DMS 273 treated with DMSO at 0.1 percent for 48 hours (cell line): Measurements from ENCODE around the gene CUX1.
"Not testable (repeated sequence)": the region's sequence is repeated elsewhere in the genome, so short reads cannot be mapped to it uniquely, and the experiment has no call there.

Experiments
- DNase-seq: peaks from one replicate; lab custom pipeline; 2025; lab: John Stamatoyannopoulos, UW

The CUX1 gene

GRCh38 chr7:101826081-101826835 lies 8.8 kb downstream of the CUX1 start:
- no peak for DNase-seq

- no peak for DNase-seq
These were observed 11.0 kb downstream of the CUX1 start for GRCh38 chr7:101828301-101829020.

DNA sequence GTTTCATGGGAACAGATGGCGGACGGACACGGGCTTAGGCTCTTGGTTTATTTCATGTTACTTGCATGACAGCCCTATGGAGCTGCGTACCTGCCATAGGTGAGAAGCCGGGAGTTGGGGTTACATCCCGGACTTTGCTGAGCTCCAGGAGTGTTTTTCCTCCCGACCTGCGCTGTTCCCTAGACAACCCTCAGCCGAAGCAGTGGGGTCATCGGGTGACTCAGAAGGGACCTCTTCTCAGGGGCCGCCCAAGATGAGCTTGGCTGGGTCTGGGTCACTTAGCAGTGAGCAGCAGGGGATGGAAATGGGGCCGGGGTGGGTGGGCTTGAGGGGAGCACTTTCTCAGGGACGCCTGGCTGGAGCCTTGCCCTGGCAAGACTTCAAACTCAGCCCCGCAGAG lies 11.9 kb downstream of the CUX1 start:
- no peak for DNase-seq

DNA sequence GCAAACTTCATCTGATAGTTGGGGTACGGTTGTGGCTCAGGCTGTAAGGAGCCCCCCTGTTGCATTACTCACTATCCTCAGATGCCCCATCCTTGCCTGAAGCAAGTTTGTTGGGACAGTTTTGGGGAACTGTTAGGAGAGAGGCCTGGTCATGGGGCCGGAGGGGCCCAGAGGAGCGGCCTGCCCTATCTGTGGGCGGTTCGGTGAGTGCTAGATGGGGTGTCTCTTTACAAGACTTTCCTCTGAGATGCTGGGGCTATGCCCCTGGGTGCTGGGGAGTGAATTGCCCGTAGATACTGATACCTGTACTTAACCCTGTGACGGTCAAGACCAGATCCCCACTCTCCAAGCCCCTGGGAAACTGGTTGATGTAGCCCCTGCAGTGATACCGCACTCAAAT lies 12.4 kb downstream of the CUX1 start:
- DNase-seq, result no peak

DNA sequence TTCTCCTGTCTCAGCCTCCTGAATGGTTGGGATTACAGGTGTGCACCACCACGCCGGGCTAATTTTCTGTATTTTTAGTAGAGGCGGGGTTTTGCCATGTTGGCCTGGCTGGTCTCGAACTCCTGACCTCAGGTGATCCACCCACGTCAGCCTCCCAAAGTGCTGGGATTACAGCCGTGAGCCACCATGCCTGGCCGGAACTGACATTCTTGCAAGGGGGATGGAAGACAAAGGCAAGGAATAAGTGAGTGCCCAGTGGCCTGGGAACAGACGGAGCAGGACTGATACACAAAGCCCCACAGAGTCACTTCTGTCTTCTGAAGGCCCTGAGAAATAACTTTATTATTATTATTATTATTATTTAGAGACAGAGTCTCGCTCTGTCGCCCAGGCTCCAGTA lies 14.0 kb downstream of the CUX1 start:
- DNase-seq, result not testable (repeated sequence)

DNA sequence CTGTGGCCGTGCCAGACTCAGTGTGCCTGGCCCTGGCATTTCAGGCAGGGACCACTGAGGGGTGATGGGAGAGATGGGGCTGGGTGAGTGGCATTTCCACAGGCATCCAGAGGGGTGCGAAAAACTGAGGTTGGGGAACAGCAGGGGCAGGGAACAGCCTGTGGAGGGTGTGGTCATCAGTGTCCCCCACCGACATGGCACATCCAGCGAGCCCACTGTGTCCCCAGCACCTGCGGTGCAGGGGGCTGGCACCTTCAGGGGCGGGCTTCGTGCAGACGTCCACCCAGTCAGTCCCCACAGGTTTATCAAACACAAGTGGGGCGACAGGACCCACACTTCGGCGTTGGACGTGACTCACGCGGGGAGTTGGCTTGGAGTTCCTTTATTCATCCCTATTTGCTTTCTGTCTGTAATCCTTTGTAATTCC lies 14.8 kb downstream of the CUX1 start:
- DNase-seq, result no peak

DNA sequence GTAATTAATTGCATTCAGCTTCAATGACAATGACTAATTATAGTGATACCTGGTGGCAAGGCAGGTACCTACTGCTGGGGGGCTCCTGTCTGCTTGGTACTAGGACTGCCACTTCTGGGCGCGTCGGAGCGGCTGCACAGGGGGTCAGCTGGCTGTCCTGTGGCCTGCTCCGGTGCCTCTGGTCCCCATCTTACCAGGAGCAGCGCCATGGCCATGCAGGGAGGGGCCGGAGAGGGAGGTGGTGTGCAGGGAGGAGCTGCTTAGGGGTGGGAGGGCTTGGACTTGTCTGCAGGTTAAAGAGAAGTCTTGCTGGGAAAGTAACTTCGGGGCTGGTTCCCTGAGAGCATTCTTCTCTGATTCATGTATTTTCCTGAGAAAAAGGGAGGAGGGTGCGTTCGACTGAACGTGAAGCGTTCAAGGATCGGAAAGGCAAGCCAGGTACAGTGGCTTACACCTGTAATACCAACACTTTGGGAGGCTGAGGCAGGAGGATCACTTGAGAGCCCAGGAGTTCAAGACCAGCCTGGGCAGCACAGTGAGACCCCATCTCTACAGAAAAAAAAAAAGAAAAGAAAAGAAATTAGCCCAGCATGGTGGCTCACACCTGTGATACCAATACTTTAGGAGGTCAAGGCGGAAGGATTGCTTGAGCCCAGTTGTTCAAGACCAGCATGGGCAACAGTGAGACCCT lies 15.4 kb downstream of the CUX1 start:
- DNase-seq, result no peak

DNA sequence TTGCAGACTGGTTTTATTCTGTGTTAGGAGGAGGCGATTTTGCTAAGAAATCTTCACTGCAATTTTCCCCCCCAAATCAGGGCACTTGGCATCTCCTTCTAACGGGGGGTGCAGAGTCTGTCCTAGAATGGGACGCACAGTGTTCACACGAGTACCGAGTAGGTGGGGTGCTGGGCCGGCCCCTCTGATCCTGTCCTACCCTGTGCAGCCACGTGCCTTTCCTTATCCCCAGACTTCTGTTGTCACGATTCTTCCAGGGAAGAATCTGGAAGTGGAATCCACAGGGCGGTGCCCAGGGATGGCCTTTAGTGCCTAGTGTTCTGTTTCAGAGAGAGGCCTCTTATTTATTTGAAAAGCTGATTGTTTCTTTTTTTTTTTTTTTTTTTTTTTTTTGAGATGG lies 16.4 kb downstream of the CUX1 start:
- no peak for DNase-seq

- no peak for DNase-seq
These were observed 17.7 kb downstream of the CUX1 start for GRCh38 chr7:101835136-101835535.

GRCh38 chr7:101837433-101837832 lies 20.0 kb downstream of the CUX1 start:
- not testable (repeated sequence) for DNase-seq

GRCh38 chr7:101838837-101839483 lies 21.5 kb downstream of the CUX1 start:
- no peak for DNase-seq

DNA sequence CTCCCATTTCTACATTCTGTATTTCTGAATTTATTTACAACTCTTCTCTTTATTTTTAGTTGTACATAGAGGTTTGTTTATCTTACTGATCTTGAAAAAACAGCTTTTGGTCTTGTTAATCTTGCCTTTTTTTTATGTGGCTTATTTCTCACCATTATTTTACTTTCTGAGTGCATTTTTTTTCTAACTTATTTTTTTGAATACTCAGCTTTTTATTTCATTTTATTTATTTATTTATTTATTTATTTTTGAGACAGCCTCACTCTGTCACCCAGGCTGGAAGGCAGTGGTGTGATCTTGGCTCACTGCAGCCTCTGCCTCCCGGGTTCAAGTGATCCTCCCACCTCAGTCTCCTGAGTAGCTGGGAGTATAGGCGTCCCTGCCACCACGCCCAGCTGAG lies 23.9 kb downstream of the CUX1 start:
- no peak for DNase-seq

- no peak for DNase-seq
These were observed 26.2 kb downstream of the CUX1 start for GRCh38 chr7:101843293-101844271.

DNA sequence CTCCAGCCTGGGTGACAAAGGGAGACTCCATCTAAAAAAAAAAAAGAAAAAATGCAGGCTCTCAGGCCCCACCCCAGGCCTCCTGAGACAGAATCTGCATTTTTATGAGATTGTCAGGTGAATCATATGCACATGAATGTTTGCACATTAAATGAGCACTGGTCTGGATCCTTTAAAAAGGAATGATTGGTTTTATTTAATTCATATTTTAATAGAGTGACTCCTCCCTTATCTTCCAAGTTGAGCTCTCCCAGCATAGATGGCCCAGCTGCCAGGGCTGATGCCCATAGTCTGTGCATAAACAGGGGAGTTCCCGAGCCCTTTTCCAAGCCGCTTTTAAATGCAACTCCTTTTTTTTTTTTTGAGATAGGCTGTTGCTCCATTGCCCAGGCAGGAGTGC lies 28.5 kb downstream of the CUX1 start:
- no peak for DNase-seq

DNA sequence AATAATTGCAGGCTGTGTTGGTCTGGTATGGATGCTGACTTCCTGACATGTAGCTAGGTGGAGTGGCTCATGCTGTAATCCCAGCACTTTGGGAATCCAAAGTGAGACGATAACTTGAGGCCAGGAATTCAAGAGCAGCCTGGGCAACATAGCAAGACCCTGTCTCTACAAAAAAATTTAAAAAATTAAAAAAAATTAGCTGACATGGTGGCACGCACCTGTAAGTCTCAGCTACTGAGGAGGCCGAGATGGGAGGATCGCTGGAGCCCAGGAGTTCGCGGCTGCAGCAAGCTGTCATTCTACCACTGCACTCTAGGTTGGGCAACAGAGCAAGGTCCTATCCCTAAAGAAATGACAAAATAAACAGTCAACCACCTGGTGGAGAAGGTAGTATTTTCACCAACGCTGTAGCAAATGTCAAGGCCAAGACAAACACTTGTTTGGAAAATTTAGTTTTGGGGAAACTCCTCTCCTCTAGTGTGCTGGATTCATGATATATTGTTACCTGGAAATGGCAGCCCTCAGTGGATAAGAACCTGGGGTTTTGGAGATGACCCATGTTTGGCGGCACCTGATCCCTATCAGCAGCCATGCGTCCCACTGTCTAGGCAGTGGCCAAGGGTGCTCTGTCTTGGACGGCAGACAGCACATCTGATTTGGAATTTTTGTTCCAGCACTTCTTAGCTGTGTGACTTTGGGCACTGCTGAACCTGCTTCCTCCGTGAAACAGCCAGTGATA lies 29.5 kb downstream of the CUX1 start:
- DNase-seq, result no peak

- no peak for DNase-seq
These were observed 31.0 kb downstream of the CUX1 start for GRCh38 chr7:101848208-101848951.

DNA sequence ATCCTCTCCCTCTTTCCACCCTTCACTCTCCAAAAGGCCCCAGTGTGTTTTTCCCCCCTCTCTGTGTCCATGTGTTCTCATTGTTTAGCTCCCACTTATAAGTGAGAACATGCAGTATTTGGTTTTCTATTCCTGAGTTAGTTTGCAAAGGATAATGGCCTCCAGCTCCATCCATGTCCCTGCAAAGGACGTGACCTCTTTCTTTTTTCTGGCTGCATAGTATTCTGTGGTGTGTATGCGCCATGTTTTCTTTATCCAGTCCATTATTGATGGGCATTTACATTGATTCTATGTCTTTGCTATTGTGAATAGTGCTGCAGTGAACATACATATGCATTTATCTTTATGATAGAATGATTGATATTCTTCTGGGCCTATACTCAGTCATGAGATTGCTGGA lies 31.9 kb downstream of the CUX1 start:
- not testable (repeated sequence) for DNase-seq

- not testable (repeated sequence) for DNase-seq
These were observed 34.9 kb downstream of the CUX1 start for GRCh38 chr7:101852364-101852763.

GRCh38 chr7:101853684-101854083 lies 36.3 kb downstream of the CUX1 start:
- DNase-seq, result no peak
